ENCODE results near the gene COL21A1.

DNA sequence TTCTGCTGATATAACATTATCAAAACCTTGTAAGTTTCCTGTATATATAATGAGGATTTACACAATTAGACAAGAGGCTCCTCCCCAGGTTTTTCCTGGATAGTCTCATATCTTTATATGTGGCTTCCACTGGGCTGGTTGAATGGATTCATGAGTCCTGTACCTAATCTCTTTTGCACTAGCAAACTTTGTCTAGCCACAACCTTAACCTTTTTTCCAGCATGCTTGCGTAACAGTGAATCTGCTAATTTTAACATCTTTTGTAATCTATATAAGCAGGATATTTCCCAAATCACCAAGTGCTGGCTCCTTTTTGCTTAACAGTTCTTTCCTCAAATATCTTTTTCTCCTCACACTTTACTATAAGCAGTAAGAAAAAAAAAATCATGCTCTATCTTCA is 153.6 kb downstream of the COL21A1 start:
- TF ChIP-seq, protein P1, sequence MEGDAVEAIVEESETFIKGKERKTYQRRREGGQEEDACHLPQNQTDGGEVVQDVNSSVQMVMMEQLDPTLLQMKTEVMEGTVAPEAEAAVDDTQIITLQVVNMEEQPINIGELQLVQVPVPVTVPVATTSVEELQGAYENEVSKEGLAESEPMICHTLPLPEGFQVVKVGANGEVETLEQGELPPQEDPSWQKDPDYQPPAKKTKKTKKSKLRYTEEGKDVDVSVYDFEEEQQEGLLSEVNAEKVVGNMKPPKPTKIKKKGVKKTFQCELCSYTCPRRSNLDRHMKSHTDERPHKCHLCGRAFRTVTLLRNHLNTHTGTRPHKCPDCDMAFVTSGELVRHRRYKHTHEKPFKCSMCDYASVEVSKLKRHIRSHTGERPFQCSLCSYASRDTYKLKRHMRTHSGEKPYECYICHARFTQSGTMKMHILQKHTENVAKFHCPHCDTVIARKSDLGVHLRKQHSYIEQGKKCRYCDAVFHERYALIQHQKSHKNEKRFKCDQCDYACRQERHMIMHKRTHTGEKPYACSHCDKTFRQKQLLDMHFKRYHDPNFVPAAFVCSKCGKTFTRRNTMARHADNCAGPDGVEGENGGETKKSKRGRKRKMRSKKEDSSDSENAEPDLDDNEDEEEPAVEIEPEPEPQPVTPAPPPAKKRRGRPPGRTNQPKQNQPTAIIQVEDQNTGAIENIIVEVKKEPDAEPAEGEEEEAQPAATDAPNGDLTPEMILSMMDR (IDR thresholded peaks at IDR 0.05) = no peak
- no peak for TF ChIP-seq TCF7L2 (IDR thresholded peaks at IDR 0.05; ENCODE audit: low read depth, low read length)
- TF ChIP-seq, protein P2, sequence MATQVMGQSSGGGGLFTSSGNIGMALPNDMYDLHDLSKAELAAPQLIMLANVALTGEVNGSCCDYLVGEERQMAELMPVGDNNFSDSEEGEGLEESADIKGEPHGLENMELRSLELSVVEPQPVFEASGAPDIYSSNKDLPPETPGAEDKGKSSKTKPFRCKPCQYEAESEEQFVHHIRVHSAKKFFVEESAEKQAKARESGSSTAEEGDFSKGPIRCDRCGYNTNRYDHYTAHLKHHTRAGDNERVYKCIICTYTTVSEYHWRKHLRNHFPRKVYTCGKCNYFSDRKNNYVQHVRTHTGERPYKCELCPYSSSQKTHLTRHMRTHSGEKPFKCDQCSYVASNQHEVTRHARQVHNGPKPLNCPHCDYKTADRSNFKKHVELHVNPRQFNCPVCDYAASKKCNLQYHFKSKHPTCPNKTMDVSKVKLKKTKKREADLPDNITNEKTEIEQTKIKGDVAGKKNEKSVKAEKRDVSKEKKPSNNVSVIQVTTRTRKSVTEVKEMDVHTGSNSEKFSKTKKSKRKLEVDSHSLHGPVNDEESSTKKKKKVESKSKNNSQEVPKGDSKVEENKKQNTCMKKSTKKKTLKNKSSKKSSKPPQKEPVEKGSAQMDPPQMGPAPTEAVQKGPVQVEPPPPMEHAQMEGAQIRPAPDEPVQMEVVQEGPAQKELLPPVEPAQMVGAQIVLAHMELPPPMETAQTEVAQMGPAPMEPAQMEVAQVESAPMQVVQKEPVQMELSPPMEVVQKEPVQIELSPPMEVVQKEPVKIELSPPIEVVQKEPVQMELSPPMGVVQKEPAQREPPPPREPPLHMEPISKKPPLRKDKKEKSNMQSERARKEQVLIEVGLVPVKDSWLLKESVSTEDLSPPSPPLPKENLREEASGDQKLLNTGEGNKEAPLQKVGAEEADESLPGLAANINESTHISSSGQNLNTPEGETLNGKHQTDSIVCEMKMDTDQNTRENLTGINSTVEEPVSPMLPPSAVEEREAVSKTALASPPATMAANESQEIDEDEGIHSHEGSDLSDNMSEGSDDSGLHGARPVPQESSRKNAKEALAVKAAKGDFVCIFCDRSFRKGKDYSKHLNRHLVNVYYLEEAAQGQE (IDR thresholded peaks at IDR 0.05; ENCODE audit: insufficient read depth in 1 of 2, low read depth in 2 of 2, low read length in 1 of 2) = no peak
- no peak for TF ChIP-seq SIN3A (IDR thresholded peaks at IDR 0.05; ENCODE audit: borderline replicate concordance, insufficient read depth, low read depth, low read length)

Measured in Panc1 (cell line).